GM19468 (cell line): ENCODE data around the gene CD164.

Source experiments
- ATAC-seq: cut with Tn5 transposase; IDR thresholded peaks from one replicate; pipeline ENCODE4 v1.9.1; 2021; ENCODE audit warnings: mild to moderate bottlenecking, moderate library complexity, moderate number of reproducible peaks; ENCODE audit not compliant: unreplicated experiment; ENCODE audit errors: extremely low read depth

CD164 gene

DNA sequence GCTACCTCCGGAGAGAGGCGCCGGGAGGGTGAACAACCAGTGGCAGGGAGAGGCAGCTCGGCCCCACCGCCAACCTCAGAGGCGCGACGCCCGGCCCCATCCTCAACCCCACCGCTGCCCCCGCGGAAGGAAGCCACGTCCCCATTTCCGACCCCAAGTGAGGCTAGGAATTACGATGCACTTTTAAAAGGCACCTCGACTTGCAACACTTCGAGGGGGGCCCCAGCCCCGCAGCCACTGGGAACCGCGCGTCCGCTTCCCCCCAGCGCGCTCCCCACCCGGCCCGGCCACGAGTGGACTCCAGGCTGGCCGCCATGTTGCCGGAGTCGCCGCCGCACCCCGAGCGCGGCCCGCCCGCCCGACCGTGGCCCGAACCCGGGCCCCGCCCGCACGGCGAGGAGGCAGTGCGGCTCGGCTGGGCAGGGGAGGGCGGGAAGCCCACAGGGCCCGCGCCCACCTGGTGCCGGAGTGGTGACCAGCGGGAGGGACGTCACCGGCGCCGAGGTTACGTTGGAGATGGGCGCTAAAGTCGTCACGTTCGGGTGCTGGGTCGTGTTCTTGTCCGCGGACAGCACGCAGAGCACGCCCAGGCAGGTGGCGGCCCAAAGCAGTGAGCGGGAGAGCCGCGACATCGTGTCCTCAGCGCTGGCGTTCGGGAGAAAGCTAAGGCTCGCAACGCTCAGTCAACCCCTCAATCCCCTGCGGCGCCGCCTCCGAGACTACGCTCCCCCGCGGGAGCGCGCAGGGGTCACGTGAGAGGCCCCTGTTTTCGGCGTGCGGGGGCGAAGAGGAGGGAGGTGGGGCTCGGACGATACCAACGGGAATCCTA, at the start of gene CD164:
TSS of gene CD164 (minus strand) at position 721 of the 829 bp plus-strand sequence. CDS start at position 632, 89 bp downstream.
- ATAC-seq, result peak; percentile 25

DNA sequence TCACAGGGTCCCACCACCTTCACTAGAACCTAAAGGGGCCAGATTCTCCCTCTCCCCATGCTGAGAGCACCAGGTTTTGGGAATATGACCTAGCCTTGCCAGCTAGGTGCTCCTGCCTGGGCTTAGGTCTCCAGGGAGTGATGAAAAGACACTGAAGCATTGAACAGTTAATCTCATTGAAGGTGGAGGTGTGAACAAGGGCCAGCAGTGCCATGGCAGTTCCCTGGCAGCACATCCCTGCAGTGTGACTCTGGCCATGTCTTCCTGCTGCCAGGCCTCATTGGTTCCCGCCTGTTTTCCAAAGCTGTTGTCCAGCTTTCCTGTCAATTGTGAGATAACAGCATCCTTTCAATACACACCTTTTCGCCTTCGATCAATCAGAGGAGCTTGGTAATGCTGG, 47.2 kb upstream of the CD164 start:
- ATAC-seq, result no peak

DNA sequence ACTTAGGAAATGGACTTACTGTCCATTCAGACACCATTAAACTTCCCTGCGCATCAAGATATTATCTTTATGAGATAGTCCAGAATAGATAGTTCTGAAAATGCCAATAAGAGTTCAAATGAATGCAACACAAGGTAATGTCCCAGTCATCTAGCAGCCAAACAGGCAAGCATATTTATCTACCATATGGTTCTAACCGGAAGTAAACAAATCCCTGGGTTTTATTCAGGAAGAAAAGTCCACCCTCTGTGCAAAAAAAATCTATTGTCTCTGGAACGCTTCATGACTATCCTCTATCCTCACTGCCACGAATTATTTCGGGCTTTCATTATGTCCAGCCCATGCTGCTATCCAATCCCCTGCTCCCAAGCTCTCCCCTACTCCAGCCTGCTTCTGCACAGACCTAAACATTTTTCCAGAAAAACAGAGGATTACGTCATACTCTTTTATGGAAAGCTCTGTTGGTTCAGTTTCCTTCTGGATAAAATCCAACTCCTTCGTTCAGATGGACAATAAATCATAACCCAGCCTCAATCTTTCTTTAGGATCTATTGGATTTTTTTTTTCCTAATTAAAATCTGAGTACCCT, 46.7 kb upstream of the CD164 start:
- ATAC-seq, result no peak

- no peak for ATAC-seq
These were observed 42.7 kb upstream of the CD164 start for GRCh38 chr6:109424946-109425345.

DNA sequence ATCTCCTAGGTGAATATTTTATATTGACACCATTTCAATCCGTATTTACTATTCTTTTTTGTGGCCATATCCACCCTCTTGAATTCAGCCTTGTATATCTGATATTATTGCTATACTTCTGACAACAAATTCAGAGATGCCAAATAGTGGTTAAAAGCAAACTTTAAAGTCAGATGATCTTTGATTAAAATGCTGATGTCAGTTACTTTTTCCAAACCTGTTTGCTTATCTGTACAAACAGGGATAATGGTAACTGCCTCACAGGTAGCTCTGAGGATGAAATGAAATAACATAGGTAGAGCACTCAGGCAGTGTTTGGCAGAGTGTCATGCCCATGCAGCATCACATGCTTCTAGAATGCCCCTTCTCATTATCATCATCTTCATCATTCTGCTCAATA, 38.9 kb upstream of the CD164 start:
- ATAC-seq, result no peak

DNA sequence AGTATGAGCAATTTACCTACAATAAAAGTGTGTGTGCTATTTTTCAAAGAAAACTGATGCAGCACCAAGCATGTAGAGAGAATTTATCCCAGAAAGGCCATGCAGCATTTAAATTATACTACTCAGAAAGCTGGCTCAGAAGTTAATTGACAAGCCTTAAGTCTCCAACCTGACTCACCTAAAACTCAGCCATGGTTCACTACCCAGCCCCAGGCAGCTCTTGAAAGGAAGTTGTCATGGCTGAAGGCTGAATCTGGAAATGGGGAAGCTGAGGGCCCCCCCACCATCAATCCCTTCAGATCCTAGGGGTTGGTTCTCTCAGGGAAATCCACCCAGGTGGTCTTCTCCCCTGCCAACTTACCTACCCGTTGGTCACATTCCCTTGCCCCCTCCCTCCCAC, 38.5 kb upstream of the CD164 start:
- no peak for ATAC-seq

DNA sequence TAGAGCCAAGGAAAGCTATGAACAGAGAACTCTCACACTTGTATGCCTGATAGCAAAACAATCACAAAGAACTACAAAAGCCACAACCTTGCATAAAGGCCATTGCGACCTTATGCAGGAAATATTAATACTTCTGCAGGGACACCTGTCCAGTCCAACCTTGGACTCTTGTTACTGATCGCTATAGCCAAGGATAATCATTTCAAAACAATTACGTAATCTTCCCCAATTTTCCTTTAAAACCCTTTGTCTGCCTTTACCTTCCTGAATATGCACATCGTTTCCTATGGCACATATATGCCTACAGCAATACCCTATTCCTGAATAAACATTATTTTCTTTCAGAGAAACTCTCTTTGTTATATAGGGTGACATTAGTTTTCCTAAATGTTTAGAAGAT, 35.4 kb upstream of the CD164 start:
- no peak for ATAC-seq

DNA sequence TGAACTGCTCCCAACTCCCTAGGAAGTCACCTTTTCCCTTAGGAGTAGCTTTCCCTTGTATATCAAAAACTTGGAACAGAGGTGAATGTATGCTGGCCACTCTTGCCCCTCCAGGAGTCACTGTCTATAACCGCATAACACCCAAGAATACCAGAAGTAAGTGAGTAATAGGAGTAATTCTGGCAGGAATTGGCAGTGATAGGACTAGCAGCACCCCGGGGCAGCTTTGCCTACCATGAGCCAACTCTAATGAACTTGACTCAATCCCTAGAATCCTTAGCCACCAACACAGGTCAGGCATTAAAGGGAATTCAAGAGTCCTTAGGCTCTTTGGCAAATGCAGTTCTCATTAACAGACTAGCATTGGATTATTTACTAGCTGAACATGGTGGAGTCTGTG, 28.8 kb upstream of the CD164 start:
- ATAC-seq, result no peak

GRCh38 chr6:109406196-109406595, 23.9 kb upstream of the CD164 start:
- no peak for ATAC-seq

GRCh38 chr6:109397020-109397419, 14.8 kb upstream of the CD164 start:
- no peak for ATAC-seq

DNA sequence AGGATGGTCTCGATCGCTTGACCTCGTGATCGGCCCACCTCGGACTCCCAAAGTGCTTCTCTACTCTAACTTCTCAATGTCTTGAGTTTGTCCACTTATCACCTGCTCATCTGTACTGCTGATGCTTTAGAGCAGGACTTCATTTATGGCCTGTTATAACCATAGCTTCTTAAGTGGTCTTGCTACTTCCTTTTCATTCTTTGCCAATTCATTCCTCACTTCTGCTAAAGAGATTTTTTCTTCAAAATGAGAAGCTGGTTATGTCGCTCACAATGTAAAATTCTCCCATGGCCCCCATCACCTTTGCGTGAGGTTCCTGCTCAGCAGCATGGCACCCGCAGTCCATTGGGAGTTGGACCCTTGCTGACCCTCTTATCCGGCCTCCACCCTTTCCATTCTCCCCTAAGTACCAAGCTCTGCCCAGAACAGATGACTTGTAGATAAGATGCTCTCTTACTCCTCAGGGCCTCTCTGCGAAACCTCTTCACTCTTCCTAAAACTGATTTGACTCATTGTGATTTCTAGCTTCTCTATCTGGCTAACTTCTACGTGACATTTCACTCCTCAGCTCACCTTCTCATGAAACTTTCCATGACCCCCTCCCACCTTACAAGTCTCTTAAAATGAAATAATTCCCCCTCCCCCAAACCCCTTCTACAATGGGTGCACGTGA, 13.9 kb upstream of the CD164 start:
- ATAC-seq, result no peak

DNA sequence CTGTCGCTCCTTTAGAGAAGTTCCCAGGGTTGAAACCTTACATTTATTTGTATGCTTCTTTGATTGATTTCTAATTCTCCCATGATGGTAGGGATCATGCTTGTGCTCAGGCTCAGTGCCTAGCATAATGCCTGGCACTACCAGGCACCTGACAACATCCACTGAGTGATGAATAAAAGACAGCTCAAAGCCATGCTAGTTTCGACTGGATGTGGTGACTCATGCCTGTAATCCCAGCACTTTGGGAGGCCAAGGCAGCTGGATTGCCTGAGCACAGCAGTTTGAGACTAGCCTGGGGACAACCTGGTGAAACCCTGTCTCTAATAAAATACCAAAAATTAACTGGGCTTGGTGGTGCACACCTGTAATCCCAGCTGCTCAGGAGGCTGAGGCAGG, 11.6 kb upstream of the CD164 start:
- no peak for ATAC-seq

- ATAC-seq, result no peak
These were observed 11.1 kb upstream of the CD164 start for GRCh38 chr6:109393157-109393885.

- no peak for ATAC-seq
These were observed 7.5 kb upstream of the CD164 start for GRCh38 chr6:109389650-109390274.

- ATAC-seq, result no peak
These were observed 6.0 kb upstream of the CD164 start for GRCh38 chr6:109388265-109388664.

DNA sequence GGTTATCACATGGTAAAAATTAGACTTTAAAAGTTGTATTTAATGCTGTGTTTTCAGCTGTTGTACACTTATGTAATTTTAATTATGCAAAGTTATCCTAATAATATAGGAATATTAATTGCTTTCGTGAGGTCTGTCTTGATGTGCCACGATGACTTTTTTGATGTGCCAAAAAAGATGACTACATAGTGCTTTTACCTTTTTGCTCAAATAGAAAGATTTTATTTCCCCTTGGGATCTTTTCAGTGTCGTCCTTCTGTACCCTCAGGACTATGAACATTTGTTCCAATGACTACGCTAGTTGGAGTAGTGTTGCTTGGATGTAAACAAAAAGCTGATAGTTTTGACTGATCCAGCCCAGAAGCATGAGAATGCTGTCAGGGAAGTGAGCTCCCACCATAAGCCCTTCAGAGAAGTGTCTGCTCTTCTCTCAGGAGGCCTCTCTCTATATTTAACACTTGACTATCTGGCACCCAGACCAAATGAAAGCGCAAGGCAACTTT, 1.2 kb upstream of the CD164 start:
- ATAC-seq, result no peak

- ATAC-seq, result peak; percentile 43
These were observed 540 bp upstream of the CD164 start for GRCh38 chr6:109382576-109383437.

GRCh38 chr6:109381061-109381746, 1.1 kb downstream of the CD164 start:
- ATAC-seq, result no peak

GRCh38 chr6:109379711-109380110, 2.6 kb downstream of the CD164 start:
- ATAC-seq, result no peak
